Measurements from ENCODE around the gene PARD3. TPM values are rescaled to one million over a fixed set of nuclear protein-coding genes. Genes with fewer than 3 reads are reported as not detected.

Gene PARD3
- total RNA-seq, 1 donor from 2014 or later: 35.4 TPM

- Histone ChIP-seq H2AFZ (ENCODE audit: low read depth, low read length) (no peak overlapping the region), H3K4me3 (ENCODE audit: insufficient read depth, low read depth, low read length) (no peak overlapping the region), H3K9me3 (ENCODE audit: insufficient read depth, low read depth, low read length) (no peaks in the 10 kb centered on the region), H3K27me3 (ENCODE audit: insufficient read depth, low read length) (no peaks in the 10 kb centered on the region), H3K4me2 (ENCODE audit: low read length) (no peak overlapping the region), H3K4me1 (ENCODE audit: insufficient read depth, low read length) (no peaks in the 10 kb centered on the region), H3K27ac (ENCODE audit: low read depth, low read length) (no peak overlapping the region), H3K79me2 (ENCODE audit: insufficient read depth, low read length) (peaks cover 8% of the 10 kb centered on the region), H3K9ac (ENCODE audit: low read length) (no peak overlapping the region), H3K36me3 (ENCODE audit: insufficient read depth, low read length) (no peaks in the 10 kb centered on the region), H4K20me1 (ENCODE audit: insufficient read depth, low read length) (peaks cover 21% of the 10 kb centered on the region)
- Mint-ChIP-seq H3K27ac (ENCODE audit: unreplicated experiment) (no peak overlapping the region), H3K36me3 (ENCODE audit: low read depth, unreplicated experiment) (peaks cover 2% of the 10 kb centered on the region), H3K9me3 (ENCODE audit: unreplicated experiment) (no peaks in the 10 kb centered on the region), H3K4me3 (ENCODE audit: unreplicated experiment) (no peak overlapping the region), H3K27me3 (ENCODE audit: low read depth, unreplicated experiment) (no peaks in the 10 kb centered on the region), H3K4me1 (ENCODE audit: low read depth, unreplicated experiment) (peaks cover 9% of the 10 kb centered on the region)
- no peak for TF ChIP-seq CTCF (IDR thresholded peaks at IDR 0.05; ENCODE audit: insufficient read depth, low read depth, low read length)
- TF ChIP-seq EZH2 (IDR thresholded peaks at IDR 0.05; ENCODE audit: insufficient read depth, low read length): no peak
- DNase-seq (ENCODE audit: low read depth): no peak
- no peak for FAIRE-seq
Observed at GRCh38 chr10:34635111-34635510, 180.0 kb downstream of the PARD3 start.

- no peak for FAIRE-seq
Observed at GRCh38 chr10:34633374-34633773, 181.7 kb downstream of the PARD3 start.

More at GRCh38 chr10:34633374-34633773, 181.7 kb downstream of the PARD3 start:
- Mint-ChIP-seq H3K4me1 (ENCODE audit: low read depth, unreplicated experiment) (peaks cover 3% of the 10 kb centered on the region), H3K27ac (ENCODE audit: unreplicated experiment) (no peak overlapping the region), H3K4me3 (ENCODE audit: unreplicated experiment) (no peak overlapping the region), H3K9me3 (ENCODE audit: unreplicated experiment) (no peaks in the 10 kb centered on the region), H3K36me3 (ENCODE audit: low read depth, unreplicated experiment) (peaks cover 3% of the 10 kb centered on the region), H3K27me3 (ENCODE audit: low read depth, unreplicated experiment) (no peaks in the 10 kb centered on the region)
- H2AFZ ChIP-seq (ENCODE audit: low read depth, low read length): no peak overlapping the region
- H3K9me3 ChIP-seq (ENCODE audit: insufficient read depth, low read depth, low read length): no peaks in the 10 kb centered on the region
- H3K4me1 ChIP-seq (ENCODE audit: insufficient read depth, low read length): no peaks in the 10 kb centered on the region
- no peak overlapping the region for H3K4me2 ChIP-seq (ENCODE audit: low read length)
- H3K9ac ChIP-seq (ENCODE audit: low read length): no peak overlapping the region
- no peak for DNase-seq (ENCODE audit: low read depth)
- TF ChIP-seq EZH2 (IDR thresholded peaks at IDR 0.05; ENCODE audit: insufficient read depth, low read length) (no peak), CTCF (IDR thresholded peaks at IDR 0.05; ENCODE audit: insufficient read depth, low read depth, low read length) (no peak)
- peaks cover 5% of the 10 kb centered on the region for H3K79me2 ChIP-seq (ENCODE audit: insufficient read depth, low read length)
- H4K20me1 ChIP-seq (ENCODE audit: insufficient read depth, low read length): peaks cover 18% of the 10 kb centered on the region
- no peak overlapping the region for H3K4me3 ChIP-seq (ENCODE audit: insufficient read depth, low read depth, low read length)
- no peak overlapping the region for H3K27ac ChIP-seq (ENCODE audit: low read depth, low read length)
- H3K27me3 ChIP-seq (ENCODE audit: insufficient read depth, low read length): no peaks in the 10 kb centered on the region
- H3K36me3 ChIP-seq (ENCODE audit: insufficient read depth, low read length): no peaks in the 10 kb centered on the region

Measured in astrocyte (in vitro differentiated cells and primary cell).